GM12878 (cell line): Measurements from ENCODE around the gene CHST15. TPM values are rescaled to one million over a fixed set of nuclear protein-coding genes. Genes with fewer than 3 reads are reported as not detected.

Experiments used
- ATAC-seq: fragments of 200-7000 bp; cut with Tn5 transposase; 3 replicates; pipeline ENCODE4 v1.9.1; 2020; ENCODE audit warnings: mild to moderate bottlenecking, moderate library complexity
- BruUV-seq: library from RNA; stranded (reverse); fragments of 400-500 nt; replicated peaks from 2 replicates; lab custom pipeline; 2021; lab: Mats Ljungman, UMichigan
- CTCF ChIA-PET: fragments of 300-600 bp; sonication (Branson Sonifier 250); formaldehyde crosslinking; extraction: SDS; loops from one replicate; lab custom pipeline; 2021; ENCODE audit warnings: inconsistent platforms; lab: Yijun Ruan, JAX
- POLR2A ChIA-PET: fragments of 350-600 bp; formaldehyde crosslinking; extraction: SDS; loops from one replicate; lab custom pipeline; 2021; ENCODE audit warnings: inconsistent platforms; lab: Charles Lee
- RAD21 ChIA-PET: fragments of 300-600 bp; sonication (Branson Sonifier 250); formaldehyde crosslinking; loops from one replicate; lab custom pipeline; 2023; ENCODE audit warnings: antibody characterized with exemption; ENCODE audit not compliant: unreplicated experiment; lab: Charles Lee
- SMC1A ChIA-PET: fragments of 300-600 bp; sonication (Branson Sonifier 250); formaldehyde crosslinking; loops from one replicate; lab custom pipeline; 2023; ENCODE audit not compliant: unreplicated experiment, uncharacterized antibody; lab: Charles Lee
- DNase-seq: peaks from one replicate; pipeline ENCODE4 v3.0.0-alpha.2; 2011; ENCODE audit warnings: low read depth, low spot score
- FAIRE-seq: peaks from 3 replicates; lab custom pipeline; 2011; peaks lifted over from hg19 to GRCh38; lab: Jason Lieb, UNC
- H2AFZ ChIP-seq: 2 replicates; pipeline ENCODE4 v1.6.0; 2011; ENCODE audit warnings: low read depth, low read length, control low read depth; ENCODE audit not compliant: control insufficient read depth
- H3K27ac ChIP-seq: 2 replicates; pipeline ENCODE4 v1.5.1; 2011; ENCODE audit warnings: control low read depth; ENCODE audit not compliant: control insufficient read depth, insufficient read depth
- H3K27me3 ChIP-seq, 2 experiments: replicated peaks in 1 of 2; 2 replicates each; pipeline versions ENCODE4 v1.6.0 to v1.6.1; 2011; ENCODE audit warnings: low read length in 1 of 2; ENCODE audit not compliant: control insufficient read depth in 2 of 2, insufficient read depth in 2 of 2
- H3K36me3 ChIP-seq, 2 experiments: 2 replicates each; pipeline ENCODE4 v1.5.1; 2011; ENCODE audit warnings: low read length in 1 of 2; ENCODE audit not compliant: control insufficient read depth in 2 of 2, insufficient read depth in 2 of 2
- H3K4me1 ChIP-seq: 2 replicates; pipeline ENCODE4 v1.6.1; 2011; ENCODE audit warnings: mild to moderate bottlenecking, low read length, moderate library complexity, mixed read lengths; ENCODE audit not compliant: control insufficient read depth, insufficient read depth
- H3K4me2 ChIP-seq: 2 replicates; pipeline ENCODE4 v1.6.0; 2011; ENCODE audit warnings: control low read depth; ENCODE audit not compliant: control insufficient read depth, insufficient read depth
- H3K4me3 ChIP-seq: fragments of 200-600 bp; sonication (generic); 2 replicates; pipeline ENCODE4 v1.5.1; 2016
- H3K79me2 ChIP-seq: 2 replicates; pipeline ENCODE4 v1.6.0; 2011; ENCODE audit warnings: low read length; ENCODE audit not compliant: control insufficient read depth, insufficient read depth
- H3K9ac ChIP-seq: 2 replicates; pipeline ENCODE4 v1.8.0; 2011; ENCODE audit warnings: low read length, control low read depth, mixed read lengths; ENCODE audit not compliant: control insufficient read depth, insufficient read depth
- H3K9me3 ChIP-seq: replicated peaks from 3 replicates; pipeline ENCODE4 v1.5.1; 2011; ENCODE audit warnings: mild to moderate bottlenecking, low read length; ENCODE audit not compliant: control insufficient read depth, insufficient read depth
- H4K20me1 ChIP-seq: 2 replicates; pipeline ENCODE4 v1.6.0; 2011; ENCODE audit not compliant: control insufficient read depth, insufficient read depth
- BMI1 ChIP-seq: fragments of 450-650 bp; IDR thresholded peaks from 2 replicates; pipeline ENCODE4 v1.6.1; 2016; ENCODE audit warnings: mild to moderate bottlenecking, moderate library complexity, borderline replicate concordance
- MTA3 ChIP-seq: IDR thresholded peaks from 2 replicates; pipeline ENCODE4 v1.6.1; 2012; ENCODE audit warnings: low read length, inconsistent platforms, borderline replicate concordance
- NFIC ChIP-seq: IDR thresholded peaks from 2 replicates; pipeline ENCODE4 v1.6.1; 2012; ENCODE audit warnings: low read depth, mild to moderate bottlenecking, inconsistent platforms, low read length, moderate library complexity
- NR2C2 ChIP-seq: IDR thresholded peaks from 2 replicates; pipeline ENCODE4 v1.6.1; 2011; ENCODE audit warnings: borderline replicate concordance, low read depth; ENCODE audit not compliant: control insufficient read depth, insufficient read length
- RELA ChIP-seq: fragments of 450-650 bp; IDR thresholded peaks from 2 replicates; pipeline ENCODE4 v1.8.0; 2014; ENCODE audit warnings: borderline replicate concordance; ENCODE audit not compliant: partially characterized antibody
- RUNX3 ChIP-seq: IDR thresholded peaks from 2 replicates; pipeline ENCODE4 v1.6.1; 2012; ENCODE audit warnings: low read length, inconsistent platforms
- SREBF2 ChIP-seq: IDR thresholded peaks from 2 replicates; pipeline ENCODE4 v1.6.1; 2012; ENCODE audit warnings: mild to moderate bottlenecking, low read length
- TCF3 ChIP-seq: IDR thresholded peaks from 2 replicates; pipeline ENCODE4 v1.6.1; 2012; ENCODE audit warnings: low read depth, mild to moderate bottlenecking, low read length, borderline replicate concordance; ENCODE audit not compliant: insufficient read depth
- YBX1 ChIP-seq: fragments of 450-650 bp; IDR thresholded peaks from 2 replicates; pipeline ENCODE4 v1.6.1; 2016; ENCODE audit warnings: antibody characterized with exemption
- WGBS: methylation state at CpG from one replicate; pipeline ENCODE4 v1.1.6; 2016; ENCODE audit warnings: low lambda C conversion rate; ENCODE audit not compliant: insufficient replicate concordance, insufficient coverage; ENCODE audit errors: missing lambda C conversion rate; 5-methylcytosine and 5-hydroxymethylcytosine counted together
- in situ Hi-C: fragments of 300-500 bp; cut with MboI; formaldehyde crosslinking; loops from 9 replicates; pipeline ENCODE4 v1.14.3; 2018; ENCODE audit warnings: mixed read lengths
- intact Hi-C: fragments of 100-400 bp; cut with micrococcal nuclease; formaldehyde crosslinking; loops from one replicate; pipeline ENCODE4 v1.14.2; 2022; ENCODE audit not compliant: unreplicated experiment
- polyA plus RNA-seq, 11 experiments: library from polyadenylated mRNA; depleted of rRNA in 4 of 11; unstranded in 6 of 11; stranded (reverse) in 5 of 11; fragments of >200 nt; fragmentation: Nextera tagmentation in 4 of 11; fragmentation: Illumina TruSeq in 1 of 11; extraction: Ambion mirVana in 4 of 11; extraction: Trizol in 1 of 11; gene quantifications; 1 replicate in 1 of 11; 2 replicates in 10 of 11; pipeline versions ENCODE4 v1.2.1 to v1.2.3, GENCODE V29; 2011 to 2016; ENCODE audit warnings: inconsistent platforms in 2 of 11, missing spikeins in 2 of 11, low read depth in 1 of 11
- total RNA-seq, 4 experiments: library from RNA; depleted of rRNA in 3 of 4; stranded (reverse); fragments of >200 nt in 3 of 4; fragmentation: Illumina TruSeq in 1 of 4; extraction: Trizol in 1 of 4; gene quantifications; 2 replicates each; pipeline versions ENCODE4 v1.2.1 to v1.2.3, GENCODE V29; 2013 to 2021
- TF ChIP-seq, protein P1 (sequence below): fragments of 150-350 bp; IDR thresholded peaks from 2 replicates; pipeline ENCODE4 v1.6.1; 2016; ENCODE audit warnings: low read depth, low read length

Gene CHST15
- total and polyA plus RNA-seq, 10 of the 15 experiments (the other 5 are each of a cell fraction or from before 2014, with no cell fraction given), result 0.02 to 0.53 (median 0.05) TPM; not detected in 1

DNA sequence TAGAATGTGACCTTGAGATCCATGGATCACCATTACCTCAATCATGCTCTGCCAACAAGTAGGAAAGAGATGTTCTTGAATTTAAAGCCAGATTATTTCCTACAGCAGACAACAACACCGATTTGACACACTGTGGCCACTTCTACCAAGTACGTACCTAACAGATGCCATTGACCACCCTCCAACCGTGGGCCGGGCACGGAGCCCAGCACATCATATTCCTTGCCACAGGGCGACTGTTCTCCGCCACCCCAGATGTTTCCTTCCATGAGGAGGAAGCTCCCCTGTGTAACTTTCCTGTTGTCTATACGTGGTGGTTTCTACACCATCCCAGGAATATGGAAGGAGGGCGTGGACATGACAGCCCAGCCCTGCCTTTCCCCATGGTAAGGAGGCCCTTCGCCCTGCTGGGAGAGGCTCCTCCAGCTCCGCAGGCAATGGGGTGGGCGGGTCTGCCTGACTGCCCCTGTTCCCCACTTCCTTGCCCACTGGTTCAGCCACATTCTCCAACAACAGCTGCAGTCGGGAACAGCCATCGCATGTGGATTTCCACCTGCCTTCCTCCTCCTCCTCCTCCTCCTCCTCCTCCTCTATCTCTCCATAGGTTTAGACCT, 7.2 kb downstream of the CHST15 start:
- SMC1A ChIA-PET, result interaction anchor here (0.6 to 1.8 kb wide), 3 partner anchors 12 to 1013 kb away, joined by 3 to 5 read pairs (median 4); no protein-coding TSS in a partner anchor
- Histone ChIP-seq H3K27ac (no peak overlapping the region), H3K9ac (no peak overlapping the region), H4K20me1 (no peaks in the 10 kb centered on the region; the same call in 1 of the 2 replicates), H3K79me2 (no peaks in the 10 kb centered on the region), H3K4me3 (no peak overlapping the region), H3K4me2 (no peak overlapping the region), H3K36me3 (no peaks in the 10 kb centered on the region), H3K4me1 (no peaks in the 10 kb centered on the region), H3K9me3 (no peaks in the 10 kb centered on the region; the same call in 2 of the 3 replicates), H3K27me3 (peaks cover 3 to 11% of the 10 kb centered on the region in 2 experiments; a peak in 3 of 4 replicates)
- no peak for DNase-seq
- no TSS peak for BruUV-seq
- CTCF ChIA-PET, result interaction anchor here (1.3 kb wide), 1 partner anchor 303 kb away, joined by 3 read pairs; no protein-coding TSS in a partner anchor
- intact Hi-C loops (no loop called here), in situ Hi-C loops (no loop called here)
- POLR2A ChIA-PET, result no interaction called here
- ATAC-seq, result no peak
- FAIRE-seq, result no peak
- RAD21 ChIA-PET, result no interaction called here
- no peak for TF ChIP-seq NFIC
- TF ChIP-seq MTA3, result no peak
- no peak for TF ChIP-seq RUNX3
- TF ChIP-seq SREBF2, result no peak
- no peak for TF ChIP-seq BMI1
- no peak for TF ChIP-seq YBX1
- TF ChIP-seq, protein P1, sequence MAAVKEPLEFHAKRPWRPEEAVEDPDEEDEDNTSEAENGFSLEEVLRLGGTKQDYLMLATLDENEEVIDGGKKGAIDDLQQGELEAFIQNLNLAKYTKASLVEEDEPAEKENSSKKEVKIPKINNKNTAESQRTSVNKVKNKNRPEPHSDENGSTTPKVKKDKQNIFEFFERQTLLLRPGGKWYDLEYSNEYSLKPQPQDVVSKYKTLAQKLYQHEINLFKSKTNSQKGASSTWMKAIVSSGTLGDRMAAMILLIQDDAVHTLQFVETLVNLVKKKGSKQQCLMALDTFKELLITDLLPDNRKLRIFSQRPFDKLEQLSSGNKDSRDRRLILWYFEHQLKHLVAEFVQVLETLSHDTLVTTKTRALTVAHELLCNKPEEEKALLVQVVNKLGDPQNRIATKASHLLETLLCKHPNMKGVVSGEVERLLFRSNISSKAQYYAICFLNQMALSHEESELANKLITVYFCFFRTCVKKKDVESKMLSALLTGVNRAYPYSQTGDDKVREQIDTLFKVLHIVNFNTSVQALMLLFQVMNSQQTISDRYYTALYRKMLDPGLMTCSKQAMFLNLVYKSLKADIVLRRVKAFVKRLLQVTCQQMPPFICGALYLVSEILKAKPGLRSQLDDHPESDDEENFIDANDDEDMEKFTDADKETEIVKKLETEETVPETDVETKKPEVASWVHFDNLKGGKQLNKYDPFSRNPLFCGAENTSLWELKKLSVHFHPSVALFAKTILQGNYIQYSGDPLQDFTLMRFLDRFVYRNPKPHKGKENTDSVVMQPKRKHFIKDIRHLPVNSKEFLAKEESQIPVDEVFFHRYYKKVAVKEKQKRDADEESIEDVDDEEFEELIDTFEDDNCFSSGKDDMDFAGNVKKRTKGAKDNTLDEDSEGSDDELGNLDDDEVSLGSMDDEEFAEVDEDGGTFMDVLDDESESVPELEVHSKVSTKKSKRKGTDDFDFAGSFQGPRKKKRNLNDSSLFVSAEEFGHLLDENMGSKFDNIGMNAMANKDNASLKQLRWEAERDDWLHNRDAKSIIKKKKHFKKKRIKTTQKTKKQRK, result no peak
- TF ChIP-seq TCF3, result no peak
- TF ChIP-seq RELA, result no peak
- TF ChIP-seq NR2C2, result no peak
- TF ChIP-seq, all 136 proteins: peak for 0
- 48% methylated on average over 12 of the region's 14 CpGs for WGBS
- H2AFZ ChIP-seq, result no peak overlapping the region
